ENCODE measurements around the gene AP1B1.
"Not testable (repeated sequence)": the region's sequence is repeated elsewhere in the genome, so short reads cannot be mapped to it uniquely, and the experiment has no call there.

Gene AP1B1

DNA sequence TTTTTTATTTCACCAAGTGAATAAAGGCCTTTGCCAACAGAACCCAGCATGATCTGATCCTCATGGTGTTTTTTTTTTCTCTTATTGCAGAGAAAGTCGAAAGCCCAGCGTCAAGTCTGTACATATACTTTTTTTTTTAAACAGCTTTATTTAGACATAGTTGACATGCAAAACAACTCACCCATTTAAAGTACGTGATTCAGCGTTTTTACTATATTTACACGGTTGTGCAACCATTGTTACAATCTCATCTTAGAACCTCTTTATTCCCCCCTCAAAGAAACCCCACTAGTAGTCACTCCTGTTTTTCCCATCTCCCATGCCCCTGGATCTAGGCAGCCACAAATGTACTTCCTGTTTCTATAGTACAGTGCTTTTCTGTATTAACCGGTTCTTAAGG, 20.6 kb upstream of the AP1B1 start:
- Histone ChIP-seq H4K20me1 (no peaks in the 10 kb centered on the region), H3K9ac (no peak overlapping the region), H3K36me3 (no peaks in the 10 kb centered on the region), H3K4me1 (peaks cover 24% of the 10 kb centered on the region), H3K27ac (no peak overlapping the region), H3K9me3 (no peaks in the 10 kb centered on the region), H3K4me3 (no peak overlapping the region), H3K4me2 (no peak overlapping the region), H3K27me3 (no peaks in the 10 kb centered on the region)
- TF ChIP-seq Cebpa-rat (IDR thresholded peaks at IDR 0.05), result no peak

GRCh38 chr22:29401538-29401937, 13.2 kb upstream of the AP1B1 start:
- not testable (repeated sequence) for H3K27me3 ChIP-seq, H3K9ac ChIP-seq, H4K20me1 ChIP-seq, H3K4me1 ChIP-seq, H3K36me3 ChIP-seq, H3K4me2 ChIP-seq, H3K27ac ChIP-seq, H3K4me3 ChIP-seq, H3K9me3 ChIP-seq

DNA sequence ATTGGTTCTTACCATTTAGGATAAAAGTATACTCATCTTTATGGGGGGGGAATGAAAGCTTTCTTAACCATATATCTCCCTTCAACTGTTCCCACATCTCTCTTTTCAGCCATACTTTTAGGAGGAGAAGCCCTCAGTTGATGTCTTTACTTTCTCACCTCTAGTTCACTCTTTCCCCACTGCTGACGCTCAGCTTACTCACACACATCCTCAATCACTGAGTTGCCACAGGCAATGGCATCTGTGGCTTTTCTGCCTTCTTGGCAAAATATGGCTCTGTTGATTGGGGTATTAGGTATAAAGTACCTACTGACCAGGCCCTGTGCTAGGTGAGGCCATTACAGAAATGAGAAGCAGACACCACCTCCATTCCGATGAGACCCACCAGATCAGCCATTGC, 12.2 kb upstream of the AP1B1 start:
- no peak overlapping the region for H3K27ac ChIP-seq
- H3K27me3 ChIP-seq, result no peaks in the 10 kb centered on the region
- H3K4me2 ChIP-seq, result no peak overlapping the region
- H3K4me1 ChIP-seq, result 0 out of 2 replicates have a peak, but pooled peaks cover 5% of the 10 kb centered on the region
- TF ChIP-seq Cebpa-rat (IDR thresholded peaks at IDR 0.05), result no peak
- no peaks in the 10 kb centered on the region for H4K20me1 ChIP-seq
- H3K9ac ChIP-seq, result no peak overlapping the region
- no peaks in the 10 kb centered on the region for H3K9me3 ChIP-seq
- H3K4me3 ChIP-seq, result no peak overlapping the region
- H3K36me3 ChIP-seq, result no peaks in the 10 kb centered on the region

DNA sequence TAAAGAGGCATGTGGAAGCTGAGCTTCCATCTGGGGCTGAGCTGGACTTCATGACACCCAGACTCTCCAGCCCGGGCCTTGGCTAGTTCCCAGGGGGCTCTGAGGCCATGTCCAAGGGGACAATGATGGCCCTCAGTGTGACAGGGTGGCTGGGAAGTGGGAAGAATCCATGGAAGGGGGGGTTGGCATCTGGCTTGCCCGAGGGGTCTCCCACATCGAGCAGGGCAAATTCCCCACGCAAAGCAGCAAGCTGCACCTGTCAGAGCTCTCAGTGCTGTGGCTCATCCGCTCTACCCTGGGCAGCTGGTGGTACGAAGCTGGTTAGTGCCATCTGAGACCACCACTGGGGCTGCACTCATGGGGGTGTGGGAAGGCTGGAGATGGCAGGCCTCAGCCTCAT, 9.4 kb upstream of the AP1B1 start:
- no peaks in the 10 kb centered on the region for H3K36me3 ChIP-seq
- H3K9ac ChIP-seq, result no peak overlapping the region
- no peaks in the 10 kb centered on the region for H3K27me3 ChIP-seq
- no peak overlapping the region for H3K27ac ChIP-seq
- no peak overlapping the region for H3K4me2 ChIP-seq
- H3K9me3 ChIP-seq, result no peaks in the 10 kb centered on the region
- H3K4me1 ChIP-seq, result peaks cover 15% of the 10 kb centered on the region
- H4K20me1 ChIP-seq, result no peaks in the 10 kb centered on the region
- TF ChIP-seq Cebpa-rat (IDR thresholded peaks at IDR 0.05), result no peak
- H3K4me3 ChIP-seq, result no peak overlapping the region

DNA sequence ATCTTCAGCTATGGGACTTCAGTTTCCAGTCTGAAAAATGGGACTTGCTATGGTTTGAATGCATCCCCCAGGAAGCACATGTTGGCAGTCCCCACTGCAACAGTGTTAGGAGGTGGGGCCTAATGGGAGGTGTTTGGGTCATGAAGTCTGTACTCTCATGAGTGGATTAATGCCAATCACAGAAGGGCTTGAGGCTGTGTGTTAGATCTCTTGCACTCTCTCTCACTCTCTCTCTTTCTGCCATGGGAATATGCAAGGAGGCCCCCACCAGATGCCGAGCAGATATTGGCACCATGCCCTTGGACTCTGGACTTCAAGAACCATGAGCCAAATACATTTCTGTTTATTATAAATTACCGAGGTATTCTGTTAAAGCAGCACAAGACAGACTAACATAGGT, 7.8 kb upstream of the AP1B1 start:
- Histone ChIP-seq H3K4me2 (no peak overlapping the region), H3K27me3 (no peaks in the 10 kb centered on the region), H4K20me1 (no peaks in the 10 kb centered on the region), H3K4me1 (peaks cover 17% of the 10 kb centered on the region), H3K4me3 (no peak overlapping the region), H3K9ac (no peak overlapping the region), H3K9me3 (no peaks in the 10 kb centered on the region), H3K36me3 (no peaks in the 10 kb centered on the region), H3K27ac (no peak overlapping the region)
- TF ChIP-seq Cebpa-rat (IDR thresholded peaks at IDR 0.05), result no peak

- Histone ChIP-seq H3K36me3 (no peaks in the 10 kb centered on the region), H3K4me2 (no peak overlapping the region), H4K20me1 (no peaks in the 10 kb centered on the region), H3K27me3 (no peaks in the 10 kb centered on the region), H3K4me3 (no peak overlapping the region), H3K27ac (no peak overlapping the region), H3K9ac (no peak overlapping the region), H3K9me3 (no peaks in the 10 kb centered on the region), H3K4me1 (peaks cover 17% of the 10 kb centered on the region)
- no peak for TF ChIP-seq Cebpa-rat (IDR thresholded peaks at IDR 0.05)
Measured at GRCh38 chr22:29394931-29395581, 6.7 kb upstream of the AP1B1 start.

GRCh38 chr22:29393019-29393608, 4.7 kb upstream of the AP1B1 start:
- no peak for TF ChIP-seq Cebpa-rat (IDR thresholded peaks at IDR 0.05)
- no peaks in the 10 kb centered on the region for H3K36me3 ChIP-seq
- H3K4me3 ChIP-seq, result no peak overlapping the region
- no peaks in the 10 kb centered on the region for H3K27me3 ChIP-seq
- H3K9me3 ChIP-seq, result no peaks in the 10 kb centered on the region
- peak overlapping the region; percentile 56 for H3K4me2 ChIP-seq
- H3K4me1 ChIP-seq, result peaks cover 30% of the 10 kb centered on the region
- H4K20me1 ChIP-seq, result no peaks in the 10 kb centered on the region
- H3K27ac ChIP-seq, result peak overlapping the region; percentile 42
- H3K9ac ChIP-seq, result no peak overlapping the region

DNA sequence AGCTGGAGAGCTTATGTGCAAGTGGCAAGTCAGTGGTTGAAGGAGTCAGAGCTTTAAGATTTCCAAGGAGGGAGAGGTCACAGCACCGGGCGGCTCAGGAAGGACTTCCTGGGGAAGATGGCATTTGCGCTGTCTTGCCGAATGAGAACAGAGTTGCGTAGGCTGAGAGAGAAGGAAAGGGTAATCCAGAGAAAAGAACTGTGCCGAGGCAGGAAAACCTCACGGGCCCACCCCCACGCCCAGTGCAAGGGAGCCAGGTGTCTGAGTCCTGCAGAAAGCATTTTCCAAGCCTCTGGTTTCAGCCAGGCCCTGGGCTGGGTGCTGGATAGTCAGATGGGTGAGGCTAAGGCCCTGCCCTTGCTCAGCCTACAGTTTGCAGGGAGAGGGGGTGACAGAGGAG, 3.2 kb upstream of the AP1B1 start:
- Histone ChIP-seq H3K4me1 (peaks cover 44% of the 10 kb centered on the region), H3K4me2 (no peak overlapping the region), H3K9ac (no peak overlapping the region), H3K27me3 (no peaks in the 10 kb centered on the region), H3K9me3 (no peaks in the 10 kb centered on the region), H3K27ac (no peak overlapping the region), H3K36me3 (no peaks in the 10 kb centered on the region), H3K4me3 (no peak overlapping the region), H4K20me1 (peaks cover 8% of the 10 kb centered on the region)
- no peak for TF ChIP-seq Cebpa-rat (IDR thresholded peaks at IDR 0.05)

GRCh38 chr22:29390270-29390669, 1.9 kb upstream of the AP1B1 start:
- Histone ChIP-seq H4K20me1 (peaks cover 19% of the 10 kb centered on the region), H3K9ac (no peak overlapping the region), H3K27ac (no peak overlapping the region), H3K4me1 (peaks cover 56% of the 10 kb centered on the region), H3K9me3 (no peaks in the 10 kb centered on the region), H3K36me3 (no peaks in the 10 kb centered on the region), H3K4me2 (no peak overlapping the region), H3K27me3 (no peaks in the 10 kb centered on the region), H3K4me3 (no peak overlapping the region)
- no peak for TF ChIP-seq Cebpa-rat (IDR thresholded peaks at IDR 0.05)

GRCh38 chr22:29388759-29389090, 355 bp upstream of the AP1B1 start:
- Histone ChIP-seq H3K27ac (peak overlapping the region; percentile 76), H3K4me3 (peak overlapping the region; percentile 80), H3K4me1 (peaks cover 66% of the 10 kb centered on the region), H3K9ac (peak overlapping the region; percentile 82), H4K20me1 (peaks cover 35% of the 10 kb centered on the region), H3K27me3 (no peaks in the 10 kb centered on the region), H3K4me2 (peak overlapping the region; percentile 85), H3K36me3 (peaks cover 11% of the 10 kb centered on the region; the same call in 1 of the 2 replicates), H3K9me3 (no peaks in the 10 kb centered on the region)
- TF ChIP-seq Cebpa-rat (IDR thresholded peaks at IDR 0.05), result no peak

Data from BLaER1 (cell line).